Right cardiac atrium (tissue), 5 donors: ENCODE results near the gene FBXL15. TPM values are rescaled to one million over a fixed set of nuclear protein-coding genes. Genes with fewer than 3 reads are reported as not detected.

ENCODE experiments used
- ATAC-seq, 2 donors: fragments of 200-7000 bp; cut with Tn5 transposase; one replicate each; pipeline versions ENCODE4 v1.8.0 to v1.9.1; 2020; ENCODE audit warnings: moderate library complexity in 2 of 2, mild to moderate bottlenecking in 1 of 2
- DNase-seq, 3 donors: peaks; one replicate each; pipeline ENCODE4 v3.0.0-alpha.2; 2020
- H3K27ac ChIP-seq: one replicate; pipeline ENCODE4 v1.5.1; 2013; ENCODE audit warnings: mild to moderate bottlenecking, low read length, control low read depth, moderate library complexity
- H3K27me3 ChIP-seq: one replicate; pipeline ENCODE4 v1.6.1; 2013; ENCODE audit not compliant: control insufficient read depth, insufficient read depth
- H3K4me1 ChIP-seq: one replicate; pipeline ENCODE4 v1.6.1; 2013; ENCODE audit warnings: low read length; ENCODE audit not compliant: control insufficient read depth, insufficient read depth
- H3K4me3 ChIP-seq: one replicate; pipeline ENCODE4 v1.5.1; 2013; ENCODE audit warnings: low read length, control low read depth
- H3K9me3 ChIP-seq: one replicate; pipeline ENCODE4 v1.6.1; 2013; ENCODE audit warnings: low read length; ENCODE audit not compliant: control insufficient read depth
- WGBS: extraction: QIAGEN DNeasy Blood & Tissue Kit; methylation state at CpG from one replicate; pipeline ENCODE4 v1.1.7; 2013; 5-methylcytosine and 5-hydroxymethylcytosine counted together
- intact Hi-C, 4 donors: fragments of 100-400 bp; cut with DNase I; formaldehyde crosslinking; loops; one replicate each; pipeline versions ENCODE4 v1.11.0 to v1.14.0; 2022 to 2023
- microRNA-seq, 2 donors: library from miRNA; unstranded; fragments of <30 nt; microRNA quantifications; one replicate each; pipeline ENCODE4 v1.2.0, GENCODE V29; 2020 to 2021
- polyA plus RNA-seq: library from polyadenylated mRNA; stranded (reverse); fragments of 200-250 nt; gene quantifications from one replicate; pipeline ENCODE4 v1.2.3, GENCODE V29; 2013
- total RNA-seq, 4 donors: library from RNA; stranded (reverse); fragmentation: NEBNext Ultra II Directional; extraction: Animal tissue kit (Norgen Biotek cat#: 25700); gene quantifications; one replicate each; pipeline ENCODE4 v1.2.1, GENCODE V29; 2021
- donor health status: healthy with polysubstance abuse.
- donor health status: DM: no; HTN: yes; CAD: no.
- donor health status: DM: no; HTN: no; CAD: no.
- donor health status: DM: no; HTN: yes; CAD: no; lungs with severe emphysema.
- donor health status: DM: yes; HTN: yes; CAD: no.

FBXL15 gene
- total and polyA plus RNA-seq, 5 donors: 14.0 to 15.6 (median 14.4) TPM

GRCh38 chr10:102461187-102462054 is 40.8 kb downstream of the FBXL15 start:
- intact Hi-C loops: no loop called here
- Histone ChIP-seq H3K4me1 (peaks cover 4% of the 10 kb centered on the region), H3K27me3 (no peaks in the 10 kb centered on the region), H3K27ac (no peak overlapping the region), H3K4me3 (peak overlapping the region; percentile 60), H3K9me3 (no peaks in the 10 kb centered on the region)
- 4% methylated on average over 54 of the region's 54 CpGs for WGBS
- DNase-seq (peak; percentile 93 to 98 (median 97)), ATAC-seq (peak; percentile 94 to 97)

- Histone ChIP-seq H3K27me3 (no peaks in the 10 kb centered on the region), H3K9me3 (no peaks in the 10 kb centered on the region), H3K27ac (no peak overlapping the region), H3K4me3 (no peak overlapping the region), H3K4me1 (peaks cover 4% of the 10 kb centered on the region)
- intact Hi-C loops: no loop called here
- ATAC-seq: no peak
- WGBS: 73% methylated on average over 6 of the region's 6 CpGs
- DNase-seq: no peak
Measured at GRCh38 chr10:102462512-102463054, 41.9 kb downstream of the FBXL15 start.

DNA sequence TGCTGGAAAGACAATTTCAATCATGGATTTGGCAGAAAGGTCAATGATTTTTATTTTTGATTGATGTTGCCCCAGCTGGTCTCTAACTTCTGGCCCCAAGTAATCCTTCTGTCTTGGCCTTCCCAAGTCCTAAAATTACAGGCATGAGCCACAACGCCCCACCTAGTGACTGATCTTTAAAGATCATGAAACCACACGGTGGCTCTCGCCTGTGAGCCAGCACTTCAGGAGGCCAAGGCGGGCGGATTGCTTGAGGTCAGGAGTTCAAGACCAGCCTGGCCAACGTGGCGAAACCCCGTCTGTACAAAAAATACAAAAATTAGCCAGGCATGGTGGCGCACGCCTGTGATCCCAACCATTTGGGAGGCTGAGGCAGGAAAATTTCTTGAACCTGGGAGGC is 43.3 kb downstream of the FBXL15 start:
- intact Hi-C loops: no loop called here
- Histone ChIP-seq H3K9me3 (no peaks in the 10 kb centered on the region), H3K4me3 (no peak overlapping the region), H3K4me1 (peaks cover 4% of the 10 kb centered on the region), H3K27ac (no peak overlapping the region), H3K27me3 (no peaks in the 10 kb centered on the region)
- no peak for ATAC-seq
- DNase-seq: no peak
- 87% methylated on average over 10 of the region's 10 CpGs for WGBS

- 62% methylated on average over 3 of the region's 3 CpGs for WGBS
- H3K4me1 ChIP-seq: peaks cover 4% of the 10 kb centered on the region
- DNase-seq: no peak
- ATAC-seq: no peak
- no peak overlapping the region for H3K27ac ChIP-seq
- H3K27me3 ChIP-seq: no peaks in the 10 kb centered on the region
- no peaks in the 10 kb centered on the region for H3K9me3 ChIP-seq
- H3K4me3 ChIP-seq: no peak overlapping the region
- intact Hi-C loops: no loop called here
Measured at GRCh38 chr10:102465466-102465865, 44.8 kb downstream of the FBXL15 start.

GRCh38 chr10:102467318-102467717 is 46.7 kb downstream of the FBXL15 start:
- Histone ChIP-seq H3K4me1 (peaks cover 3% of the 10 kb centered on the region), H3K27ac (no peak overlapping the region), H3K27me3 (no peaks in the 10 kb centered on the region), H3K4me3 (no peak overlapping the region), H3K9me3 (no peaks in the 10 kb centered on the region)
- no peak for ATAC-seq
- WGBS: 89% methylated on average over 6 of the region's 6 CpGs
- intact Hi-C loops: no loop called here
- no peak for DNase-seq

DNA sequence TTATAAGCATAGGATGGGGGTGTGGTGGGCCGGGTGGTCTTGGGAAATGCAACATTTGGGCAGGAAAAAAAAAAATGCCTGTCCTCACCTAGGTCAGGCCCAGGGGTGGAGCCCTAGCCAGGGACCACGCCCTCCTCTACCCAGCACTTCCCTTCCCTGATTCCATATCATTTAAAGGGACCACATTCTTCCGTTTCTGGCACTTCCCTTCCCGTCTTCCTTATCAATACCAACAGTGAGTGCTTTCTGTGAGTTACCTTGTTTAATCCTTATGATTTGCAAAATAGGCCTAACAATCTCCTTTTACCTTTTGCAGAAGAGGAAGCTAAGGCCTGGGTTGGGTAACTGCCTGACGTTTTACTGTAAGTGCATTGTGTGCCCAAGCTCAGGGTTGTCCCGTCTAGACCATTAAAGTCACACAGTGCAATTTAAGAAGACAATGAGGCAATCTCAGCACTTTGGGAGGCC is 47.4 kb downstream of the FBXL15 start:
- intact Hi-C loops: no loop called here
- no peaks in the 10 kb centered on the region for H3K27me3 ChIP-seq
- DNase-seq: no peak
- WGBS: 54% methylated on average over 6 of the region's 6 CpGs
- ATAC-seq: no peak
- no peak overlapping the region for H3K4me3 ChIP-seq
- H3K4me1 ChIP-seq: no peaks in the 10 kb centered on the region
- H3K27ac ChIP-seq: no peak overlapping the region
- no peaks in the 10 kb centered on the region for H3K9me3 ChIP-seq

DNA sequence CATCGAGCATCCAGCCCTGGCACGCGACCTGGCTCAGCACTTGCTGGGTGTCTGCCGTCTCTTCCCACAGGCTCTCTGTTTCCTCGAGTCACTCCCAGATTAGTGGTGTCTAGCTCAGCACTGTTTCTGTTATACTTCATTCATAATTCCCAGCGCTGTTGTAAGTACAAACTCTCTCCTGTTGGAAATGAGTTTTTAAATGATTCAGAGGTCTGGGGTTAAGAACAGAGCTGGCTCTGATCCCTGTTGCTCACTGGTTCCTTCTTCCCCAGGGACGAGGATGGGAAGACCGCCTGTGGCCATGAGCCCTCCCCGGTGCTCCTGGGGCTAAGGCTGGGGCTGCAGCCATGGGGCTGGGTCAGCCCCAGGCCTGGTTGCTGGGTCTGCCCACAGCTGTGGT is 48.0 kb downstream of the FBXL15 start:
- no peak overlapping the region for H3K27ac ChIP-seq
- 59% methylated on average over 9 of the region's 9 CpGs for WGBS
- peak; percentile 32 to 34 for ATAC-seq
- no peaks in the 10 kb centered on the region for H3K27me3 ChIP-seq
- H3K4me1 ChIP-seq: no peaks in the 10 kb centered on the region
- no peaks in the 10 kb centered on the region for H3K9me3 ChIP-seq
- no peak overlapping the region for H3K4me3 ChIP-seq
- intact Hi-C loops: no loop called here
- peak in 2 of 3 donors; percentile 53 to 62 for DNase-seq

DNA sequence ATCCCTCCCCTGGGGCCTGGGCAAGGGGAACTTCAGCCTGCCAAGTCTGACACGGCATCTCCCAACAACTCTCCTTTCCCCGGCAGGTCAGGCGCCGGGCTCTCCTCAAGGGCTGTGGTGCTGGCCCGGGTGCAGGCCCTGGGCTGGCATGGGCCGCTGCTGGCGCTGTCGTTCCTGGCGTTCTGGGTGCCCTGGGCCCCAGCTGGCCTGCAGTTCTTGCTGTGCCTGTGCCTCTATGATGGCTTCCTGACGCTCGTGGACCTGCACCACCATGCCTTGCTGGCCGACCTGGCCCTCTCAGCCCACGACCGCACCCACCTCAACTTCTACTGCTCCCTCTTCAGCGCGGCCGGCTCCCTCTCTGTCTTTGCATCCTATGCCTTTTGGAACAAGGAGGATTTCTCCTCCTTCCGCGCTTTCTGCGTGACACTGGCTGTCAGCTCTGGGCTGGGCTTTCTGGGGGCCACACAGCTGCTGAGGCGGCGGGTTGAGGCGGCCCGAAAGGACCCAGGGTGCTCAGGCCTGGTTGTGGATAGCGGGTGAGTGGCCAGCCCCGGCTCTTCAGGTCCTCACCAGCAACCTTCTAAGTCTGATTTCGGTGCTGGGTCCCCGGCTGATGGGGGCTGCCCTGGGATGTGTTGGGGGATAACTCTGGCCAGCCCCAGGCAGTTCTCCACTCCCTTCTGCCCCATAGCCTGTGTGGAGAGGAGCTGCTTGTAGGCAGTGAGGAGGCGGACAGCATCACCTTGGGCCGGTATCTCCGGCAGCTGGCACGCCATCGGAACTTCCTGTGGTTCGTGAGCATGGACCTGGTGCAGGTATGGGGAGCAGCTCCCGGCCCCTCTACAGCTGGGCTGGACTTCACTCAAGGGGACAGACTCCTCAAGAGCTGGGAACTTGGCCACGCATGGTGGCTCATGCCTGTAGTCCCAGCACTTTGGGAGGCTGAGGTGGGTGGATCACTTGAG is 50.2 kb downstream of the FBXL15 start:
- Histone ChIP-seq H3K27me3 (no peaks in the 10 kb centered on the region), H3K9me3 (no peaks in the 10 kb centered on the region), H3K4me3 (no peak overlapping the region), H3K4me1 (no peaks in the 10 kb centered on the region), H3K27ac (no peak overlapping the region)
- DNase-seq (no peak), ATAC-seq (no peak)
- intact Hi-C loops: no loop called here
- WGBS: 92% methylated on average over 36 of the region's 36 CpGs

Small RNA genes lying within 50 kb of the gene (microRNA-seq; reads per million reads assigned to microRNA genes)
- 192 to 1,785 reads per million in 2 donors for gene MIR146B

Other genes starting within 250 kb of the FBXL15 start
- gene ELOVL3, start 194.5 kb upstream of the FBXL15 start, total RNA-seq: under 1 TPM; 0.17 to 0.56 (median 0.32) TPM
- gene ELOVL3, start 194.5 kb upstream of the FBXL15 start, polyA plus RNA-seq: 0.18 TPM
- under 1 TPM; 0.25 to 0.82 (median 0.29) TPM for gene PITX3, start 179.3 kb upstream of the FBXL15 start, total RNA-seq
- 0.52 TPM for gene PITX3, start 179.3 kb upstream of the FBXL15 start, polyA plus RNA-seq
- gene GBF1, start 175.3 kb upstream of the FBXL15 start, total RNA-seq: 10 to 100 TPM; 34.9 to 43.3 (median 36.9) TPM
- 17.2 TPM for gene GBF1, start 175.3 kb upstream of the FBXL15 start, polyA plus RNA-seq
- 10 to 100 TPM in 3 of 4 donors, 1 to 10 TPM in 1; 9.3 to 18.2 (median 15.3) TPM for gene NFKB2, start 25.1 kb upstream of the FBXL15 start, total RNA-seq
- gene NFKB2, start 25.1 kb upstream of the FBXL15 start, polyA plus RNA-seq: 9.7 TPM
- 1 to 10 TPM; 4.6 to 9.4 (median 6.6) TPM for gene PSD, start 2.1 kb upstream of the FBXL15 start, total RNA-seq
- 5.7 TPM for gene PSD, start 2.1 kb upstream of the FBXL15 start, polyA plus RNA-seq
- gene CUEDC2, start 11.7 kb downstream of the FBXL15 start, total RNA-seq: 10 to 100 TPM; 68.7 to 78.6 (median 71.6) TPM
- 94.6 TPM for gene CUEDC2, start 11.7 kb downstream of the FBXL15 start, polyA plus RNA-seq
- not detected for gene C10orf95, start 30.7 kb downstream of the FBXL15 start, total RNA-seq
- 0.09 TPM for gene C10orf95, start 30.7 kb downstream of the FBXL15 start, polyA plus RNA-seq
- gene ACTR1A, start 81.9 kb downstream of the FBXL15 start, total RNA-seq: 100 to 1,000 TPM; 100 to 108 (median 107) TPM
- gene ACTR1A, start 81.9 kb downstream of the FBXL15 start, polyA plus RNA-seq: 106 TPM
- 10 to 100 TPM in 3 of 4 donors, 1 to 10 TPM in 1; 7.7 to 11.8 (median 11.4) TPM for gene SUFU, start 83.1 kb downstream of the FBXL15 start, total RNA-seq
- 6.7 TPM for gene SUFU, start 83.1 kb downstream of the FBXL15 start, polyA plus RNA-seq
- gene TRIM8, start 223.6 kb downstream of the FBXL15 start, total RNA-seq: 100 to 1,000 TPM; 104 to 120 (median 109) TPM
- 71.4 TPM for gene TRIM8, start 223.6 kb downstream of the FBXL15 start, polyA plus RNA-seq